GM12878 (cell line): ENCODE data around the gene CNTNAP2. TPM values are rescaled to one million over a fixed set of nuclear protein-coding genes. Genes with fewer than 3 reads are reported as not detected.

Experiments used
- ATAC-seq: fragments of 200-7000 bp; cut with Tn5 transposase; 3 replicates; pipeline ENCODE4 v1.9.1; 2020; ENCODE audit warnings: mild to moderate bottlenecking, moderate library complexity
- BruUV-seq: library from RNA; stranded (reverse); fragments of 400-500 nt; replicated peaks from 2 replicates; lab custom pipeline; 2021; lab: Mats Ljungman, UMichigan
- CTCF ChIA-PET: fragments of 300-600 bp; sonication (Branson Sonifier 250); formaldehyde crosslinking; extraction: SDS; loops from one replicate; lab custom pipeline; 2021; ENCODE audit warnings: inconsistent platforms; lab: Yijun Ruan, JAX
- POLR2A ChIA-PET: fragments of 350-600 bp; formaldehyde crosslinking; extraction: SDS; loops from one replicate; lab custom pipeline; 2021; ENCODE audit warnings: inconsistent platforms; lab: Charles Lee
- RAD21 ChIA-PET: fragments of 300-600 bp; sonication (Branson Sonifier 250); formaldehyde crosslinking; loops from one replicate; lab custom pipeline; 2023; ENCODE audit warnings: antibody characterized with exemption; ENCODE audit not compliant: unreplicated experiment; lab: Charles Lee
- SMC1A ChIA-PET: fragments of 300-600 bp; sonication (Branson Sonifier 250); formaldehyde crosslinking; loops from one replicate; lab custom pipeline; 2023; ENCODE audit not compliant: unreplicated experiment, uncharacterized antibody; lab: Charles Lee
- DNase-seq: peaks from one replicate; pipeline ENCODE4 v3.0.0-alpha.2; 2011; ENCODE audit warnings: low read depth, low spot score
- FAIRE-seq: peaks from 3 replicates; lab custom pipeline; 2011; peaks lifted over from hg19 to GRCh38; lab: Jason Lieb, UNC
- H2AFZ ChIP-seq: 2 replicates; pipeline ENCODE4 v1.6.0; 2011; ENCODE audit warnings: low read depth, low read length, control low read depth; ENCODE audit not compliant: control insufficient read depth
- H3K27ac ChIP-seq: 2 replicates; pipeline ENCODE4 v1.5.1; 2011; ENCODE audit warnings: control low read depth; ENCODE audit not compliant: control insufficient read depth, insufficient read depth
- H3K27me3 ChIP-seq, 2 experiments: replicated peaks in 1 of 2; 2 replicates each; pipeline versions ENCODE4 v1.6.0 to v1.6.1; 2011; ENCODE audit warnings: low read length in 1 of 2; ENCODE audit not compliant: control insufficient read depth in 2 of 2, insufficient read depth in 2 of 2
- H3K36me3 ChIP-seq, 2 experiments: 2 replicates each; pipeline ENCODE4 v1.5.1; 2011; ENCODE audit warnings: low read length in 1 of 2; ENCODE audit not compliant: control insufficient read depth in 2 of 2, insufficient read depth in 2 of 2
- H3K4me1 ChIP-seq: 2 replicates; pipeline ENCODE4 v1.6.1; 2011; ENCODE audit warnings: mild to moderate bottlenecking, low read length, moderate library complexity, mixed read lengths; ENCODE audit not compliant: control insufficient read depth, insufficient read depth
- H3K4me2 ChIP-seq: 2 replicates; pipeline ENCODE4 v1.6.0; 2011; ENCODE audit warnings: control low read depth; ENCODE audit not compliant: control insufficient read depth, insufficient read depth
- H3K4me3 ChIP-seq: fragments of 200-600 bp; sonication (generic); 2 replicates; pipeline ENCODE4 v1.5.1; 2016
- H3K79me2 ChIP-seq: 2 replicates; pipeline ENCODE4 v1.6.0; 2011; ENCODE audit warnings: low read length; ENCODE audit not compliant: control insufficient read depth, insufficient read depth
- H3K9ac ChIP-seq: 2 replicates; pipeline ENCODE4 v1.8.0; 2011; ENCODE audit warnings: low read length, control low read depth, mixed read lengths; ENCODE audit not compliant: control insufficient read depth, insufficient read depth
- H3K9me3 ChIP-seq: replicated peaks from 3 replicates; pipeline ENCODE4 v1.5.1; 2011; ENCODE audit warnings: mild to moderate bottlenecking, low read length; ENCODE audit not compliant: control insufficient read depth, insufficient read depth
- H4K20me1 ChIP-seq: 2 replicates; pipeline ENCODE4 v1.6.0; 2011; ENCODE audit not compliant: control insufficient read depth, insufficient read depth
- BCL11A ChIP-seq: IDR thresholded peaks from 2 replicates; pipeline ENCODE4 v1.6.1; 2011; ENCODE audit warnings: low read depth, low read length
- CBX3 ChIP-seq: fragments of 200-600 bp; sonication (generic); IDR thresholded peaks from 2 replicates; pipeline ENCODE4 v1.6.1; 2016; ENCODE audit warnings: low read depth, borderline replicate concordance
- CBX5 ChIP-seq: sonication (generic); IDR thresholded peaks from 2 replicates; pipeline ENCODE4 v1.6.1; 2016; ENCODE audit warnings: low read depth, moderate library complexity, mild to moderate bottlenecking, inconsistent platforms
- GATAD2B ChIP-seq: fragments of 450-650 bp; conservative IDR thresholded peaks from 2 replicates; pipeline ENCODE4 v1.6.1; 2017; ENCODE audit warnings: low read depth, mild to moderate bottlenecking, moderate library complexity
- NR2C1 ChIP-seq: fragments of 450-650 bp; IDR thresholded peaks from 2 replicates; pipeline ENCODE4 v1.6.1; 2017; ENCODE audit warnings: antibody characterized with exemption, mild to moderate bottlenecking, moderate library complexity
- RELA ChIP-seq: fragments of 450-650 bp; IDR thresholded peaks from 2 replicates; pipeline ENCODE4 v1.8.0; 2014; ENCODE audit warnings: borderline replicate concordance; ENCODE audit not compliant: partially characterized antibody
- SUZ12 ChIP-seq: fragments of 200-600 bp; sonication (generic); IDR thresholded peaks from one replicate; pipeline ENCODE4 v1.6.1; 2018; ENCODE audit warnings: antibody characterized with exemption, mild to moderate bottlenecking; ENCODE audit not compliant: unreplicated experiment
- ZNF384 ChIP-seq: IDR thresholded peaks from 2 replicates; pipeline ENCODE4 v1.6.1; 2012; ENCODE audit warnings: low read depth, mild to moderate bottlenecking, low read length, improper control_type of control experiment, borderline replicate concordance
- ZSCAN29 ChIP-seq: fragments of 450-650 bp; IDR thresholded peaks from 2 replicates; pipeline ENCODE4 v1.6.1; 2017; ENCODE audit warnings: mild to moderate bottlenecking, moderate library complexity
- WGBS: methylation state at CpG from one replicate; pipeline ENCODE4 v1.1.6; 2016; ENCODE audit warnings: low lambda C conversion rate; ENCODE audit not compliant: insufficient replicate concordance, insufficient coverage; ENCODE audit errors: missing lambda C conversion rate; 5-methylcytosine and 5-hydroxymethylcytosine counted together
- in situ Hi-C: fragments of 300-500 bp; cut with MboI; formaldehyde crosslinking; loops from 9 replicates; pipeline ENCODE4 v1.14.3; 2018; ENCODE audit warnings: mixed read lengths
- intact Hi-C: fragments of 100-400 bp; cut with micrococcal nuclease; formaldehyde crosslinking; loops from one replicate; pipeline ENCODE4 v1.14.2; 2022; ENCODE audit not compliant: unreplicated experiment
- polyA plus RNA-seq, 11 experiments: library from polyadenylated mRNA; depleted of rRNA in 4 of 11; unstranded in 6 of 11; stranded (reverse) in 5 of 11; fragments of >200 nt; fragmentation: Nextera tagmentation in 4 of 11; fragmentation: Illumina TruSeq in 1 of 11; extraction: Ambion mirVana in 4 of 11; extraction: Trizol in 1 of 11; gene quantifications; 1 replicate in 1 of 11; 2 replicates in 10 of 11; pipeline versions ENCODE4 v1.2.1 to v1.2.3, GENCODE V29; 2011 to 2016; ENCODE audit warnings: inconsistent platforms in 2 of 11, missing spikeins in 2 of 11, low read depth in 1 of 11
- total RNA-seq, 4 experiments: library from RNA; depleted of rRNA in 3 of 4; stranded (reverse); fragments of >200 nt in 3 of 4; fragmentation: Illumina TruSeq in 1 of 4; extraction: Trizol in 1 of 4; gene quantifications; 2 replicates each; pipeline versions ENCODE4 v1.2.1 to v1.2.3, GENCODE V29; 2013 to 2021
- TF ChIP-seq, protein P1 (sequence below): fragments of 450-650 bp; IDR thresholded peaks from 2 replicates; pipeline ENCODE4 v1.6.1; 2017; ENCODE audit warnings: mild to moderate bottlenecking, low read depth, inconsistent platforms; ENCODE audit not compliant: poor library complexity, severe bottlenecking
- TF ChIP-seq, protein P2 (sequence below): IDR thresholded peaks from 2 replicates; pipeline ENCODE4 v1.6.1; 2012; ENCODE audit warnings: low read depth, low read length, improper control_type of control experiment
- TF ChIP-seq, protein P3 (sequence below): IDR thresholded peaks from 2 replicates; pipeline ENCODE4 v1.6.1; 2012; ENCODE audit warnings: low read depth, low read length, improper control_type of control experiment
- TF ChIP-seq, protein P4 (sequence below): fragments of 450-650 bp; IDR thresholded peaks from 2 replicates; pipeline ENCODE4 v1.6.1; 2017; ENCODE audit warnings: borderline replicate concordance

Gene CNTNAP2
- total and polyA plus RNA-seq, 10 of the 15 experiments (the other 5 are each of a cell fraction or from before 2014, with no cell fraction given): 0.03 to 0.08 (median 0.03) TPM; not detected in 7

DNA sequence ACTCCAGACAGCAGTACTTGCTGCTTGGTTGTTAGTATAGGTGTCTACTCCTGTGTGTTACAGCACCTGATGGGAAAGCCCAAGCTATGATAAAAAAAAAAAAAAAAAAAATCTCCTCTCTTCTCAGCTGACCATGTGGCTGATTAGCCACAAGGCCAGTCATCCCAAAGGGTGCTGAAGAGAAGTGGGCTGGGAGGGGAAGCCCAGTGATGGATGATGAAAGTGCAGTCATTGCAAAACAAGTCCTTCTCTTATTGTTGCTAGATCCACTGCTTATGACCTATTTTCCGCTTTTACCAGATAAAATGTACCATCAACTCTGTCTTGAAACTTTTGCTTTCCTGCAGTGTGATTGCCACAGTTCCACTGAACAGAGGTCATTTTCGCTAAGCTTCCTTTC lies 1381.5 kb downstream of the CNTNAP2 start:
- no peaks in the 10 kb centered on the region for H3K27me3 ChIP-seq
- H3K4me3 ChIP-seq: no peak overlapping the region
- RAD21 ChIA-PET: no interaction called here
- SMC1A ChIA-PET: no interaction called here
- CTCF ChIA-PET: no interaction called here
- no peak for TF ChIP-seq NR2C1
- no peak for TF ChIP-seq ZNF384
- TF ChIP-seq CBX3: no peak
- TF ChIP-seq GATAD2B: no peak
- H3K36me3 ChIP-seq: no peaks in the 10 kb centered on the region
- no peak overlapping the region for H3K27ac ChIP-seq
- intact Hi-C loops (no loop called here), in situ Hi-C loops (no loop called here)
- H4K20me1 ChIP-seq: no peaks in the 10 kb centered on the region
- POLR2A ChIA-PET: no interaction called here
- no TSS peak for BruUV-seq
- no peak overlapping the region for H2AFZ ChIP-seq
- FAIRE-seq: no peak
- DNase-seq: no peak
- H3K79me2 ChIP-seq: no peaks in the 10 kb centered on the region
- H3K4me2 ChIP-seq: no peak overlapping the region
- H3K9me3 ChIP-seq: no peaks in the 10 kb centered on the region
- 33% methylated on average over 2 of the region's 2 CpGs for WGBS
- H3K9ac ChIP-seq: no peak overlapping the region
- H3K4me1 ChIP-seq: no peaks in the 10 kb centered on the region
- no peak for ATAC-seq

DNA sequence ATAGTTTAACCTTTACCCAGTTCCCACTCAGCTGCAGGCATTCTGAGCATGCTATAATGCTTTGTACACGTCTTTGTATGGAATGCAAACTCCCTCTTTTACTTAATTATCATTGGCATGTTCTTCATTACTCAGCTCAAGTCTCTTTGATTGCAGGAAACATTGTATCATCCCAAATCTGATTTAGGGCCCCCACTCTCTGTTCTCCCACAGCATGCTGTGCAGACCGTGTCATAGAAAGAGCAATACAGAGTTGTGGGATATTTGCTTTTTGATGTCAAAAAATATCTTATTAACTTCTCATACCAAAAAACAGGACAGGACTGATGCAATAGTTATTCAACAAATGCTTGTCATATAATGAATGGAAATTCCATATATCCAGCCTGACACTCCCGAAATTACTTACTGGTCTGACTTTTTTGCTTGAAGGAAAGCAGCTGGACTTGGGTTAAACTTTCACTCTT lies 1392.5 kb downstream of the CNTNAP2 start:
- H3K4me3 ChIP-seq: no peak overlapping the region
- no peaks in the 10 kb centered on the region for H3K79me2 ChIP-seq
- DNase-seq: no peak
- H4K20me1 ChIP-seq: no peaks in the 10 kb centered on the region
- WGBS: 0% methylated on average over 3 of the region's 3 CpGs
- CTCF ChIA-PET: no interaction called here
- H3K36me3 ChIP-seq: no peaks in the 10 kb centered on the region
- no peak overlapping the region for H3K27ac ChIP-seq
- in situ Hi-C loops: no loop called here
- H3K27me3 ChIP-seq: no peaks in the 10 kb centered on the region
- no peak overlapping the region for H2AFZ ChIP-seq
- H3K9ac ChIP-seq: no peak overlapping the region
- BruUV-seq: no TSS peak
- intact Hi-C loops: no loop called here
- no peak overlapping the region for H3K4me2 ChIP-seq
- POLR2A ChIA-PET: no interaction called here
- RAD21 ChIA-PET: no interaction called here
- SMC1A ChIA-PET: no interaction called here
- H3K4me1 ChIP-seq: no peaks in the 10 kb centered on the region
- no peak for FAIRE-seq
- no peak for ATAC-seq
- H3K9me3 ChIP-seq: no peaks in the 10 kb centered on the region
- TF ChIP-seq NR2C1 (no peak), RELA (no peak), BCL11A (no peak), CBX5 (no peak), SUZ12 (no peak), ZSCAN29 (no peak)
- TF ChIP-seq, protein P1, sequence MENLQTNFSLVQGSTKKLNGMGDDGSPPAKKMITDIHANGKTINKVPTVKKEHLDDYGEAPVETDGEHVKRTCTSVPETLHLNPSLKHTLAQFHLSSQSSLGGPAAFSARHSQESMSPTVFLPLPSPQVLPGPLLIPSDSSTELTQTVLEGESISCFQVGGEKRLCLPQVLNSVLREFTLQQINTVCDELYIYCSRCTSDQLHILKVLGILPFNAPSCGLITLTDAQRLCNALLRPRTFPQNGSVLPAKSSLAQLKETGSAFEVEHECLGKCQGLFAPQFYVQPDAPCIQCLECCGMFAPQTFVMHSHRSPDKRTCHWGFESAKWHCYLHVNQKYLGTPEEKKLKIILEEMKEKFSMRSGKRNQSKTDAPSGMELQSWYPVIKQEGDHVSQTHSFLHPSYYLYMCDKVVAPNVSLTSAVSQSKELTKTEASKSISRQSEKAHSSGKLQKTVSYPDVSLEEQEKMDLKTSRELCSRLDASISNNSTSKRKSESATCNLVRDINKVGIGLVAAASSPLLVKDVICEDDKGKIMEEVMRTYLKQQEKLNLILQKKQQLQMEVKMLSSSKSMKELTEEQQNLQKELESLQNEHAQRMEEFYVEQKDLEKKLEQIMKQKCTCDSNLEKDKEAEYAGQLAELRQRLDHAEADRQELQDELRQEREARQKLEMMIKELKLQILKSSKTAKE: no peak
- TF ChIP-seq, protein P2, sequence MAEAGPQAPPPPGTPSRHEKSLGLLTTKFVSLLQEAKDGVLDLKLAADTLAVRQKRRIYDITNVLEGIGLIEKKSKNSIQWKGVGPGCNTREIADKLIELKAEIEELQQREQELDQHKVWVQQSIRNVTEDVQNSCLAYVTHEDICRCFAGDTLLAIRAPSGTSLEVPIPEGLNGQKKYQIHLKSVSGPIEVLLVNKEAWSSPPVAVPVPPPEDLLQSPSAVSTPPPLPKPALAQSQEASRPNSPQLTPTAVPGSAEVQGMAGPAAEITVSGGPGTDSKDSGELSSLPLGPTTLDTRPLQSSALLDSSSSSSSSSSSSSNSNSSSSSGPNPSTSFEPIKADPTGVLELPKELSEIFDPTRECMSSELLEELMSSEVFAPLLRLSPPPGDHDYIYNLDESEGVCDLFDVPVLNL: no peak
- TF ChIP-seq, protein P3, sequence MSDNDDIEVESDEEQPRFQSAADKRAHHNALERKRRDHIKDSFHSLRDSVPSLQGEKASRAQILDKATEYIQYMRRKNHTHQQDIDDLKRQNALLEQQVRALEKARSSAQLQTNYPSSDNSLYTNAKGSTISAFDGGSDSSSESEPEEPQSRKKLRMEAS: no peak
- TF ChIP-seq, protein P4, sequence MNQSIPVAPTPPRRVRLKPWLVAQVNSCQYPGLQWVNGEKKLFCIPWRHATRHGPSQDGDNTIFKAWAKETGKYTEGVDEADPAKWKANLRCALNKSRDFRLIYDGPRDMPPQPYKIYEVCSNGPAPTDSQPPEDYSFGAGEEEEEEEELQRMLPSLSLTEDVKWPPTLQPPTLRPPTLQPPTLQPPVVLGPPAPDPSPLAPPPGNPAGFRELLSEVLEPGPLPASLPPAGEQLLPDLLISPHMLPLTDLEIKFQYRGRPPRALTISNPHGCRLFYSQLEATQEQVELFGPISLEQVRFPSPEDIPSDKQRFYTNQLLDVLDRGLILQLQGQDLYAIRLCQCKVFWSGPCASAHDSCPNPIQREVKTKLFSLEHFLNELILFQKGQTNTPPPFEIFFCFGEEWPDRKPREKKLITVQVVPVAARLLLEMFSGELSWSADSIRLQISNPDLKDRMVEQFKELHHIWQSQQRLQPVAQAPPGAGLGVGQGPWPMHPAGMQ: no peak
